NT2/D1 (cell line): ENCODE measurements around the gene ADIRF.

Source experiments
- YY1 ChIP-seq: IDR thresholded peaks from 2 replicates; pipeline ENCODE4 v1.6.1; 2011; ENCODE audit not compliant: insufficient read length, insufficient read depth
- ZNF274 ChIP-seq: IDR thresholded peaks from 2 replicates; pipeline ENCODE4 v1.6.1; 2011; ENCODE audit warnings: mild to moderate bottlenecking, low read depth, low read length

DNA sequence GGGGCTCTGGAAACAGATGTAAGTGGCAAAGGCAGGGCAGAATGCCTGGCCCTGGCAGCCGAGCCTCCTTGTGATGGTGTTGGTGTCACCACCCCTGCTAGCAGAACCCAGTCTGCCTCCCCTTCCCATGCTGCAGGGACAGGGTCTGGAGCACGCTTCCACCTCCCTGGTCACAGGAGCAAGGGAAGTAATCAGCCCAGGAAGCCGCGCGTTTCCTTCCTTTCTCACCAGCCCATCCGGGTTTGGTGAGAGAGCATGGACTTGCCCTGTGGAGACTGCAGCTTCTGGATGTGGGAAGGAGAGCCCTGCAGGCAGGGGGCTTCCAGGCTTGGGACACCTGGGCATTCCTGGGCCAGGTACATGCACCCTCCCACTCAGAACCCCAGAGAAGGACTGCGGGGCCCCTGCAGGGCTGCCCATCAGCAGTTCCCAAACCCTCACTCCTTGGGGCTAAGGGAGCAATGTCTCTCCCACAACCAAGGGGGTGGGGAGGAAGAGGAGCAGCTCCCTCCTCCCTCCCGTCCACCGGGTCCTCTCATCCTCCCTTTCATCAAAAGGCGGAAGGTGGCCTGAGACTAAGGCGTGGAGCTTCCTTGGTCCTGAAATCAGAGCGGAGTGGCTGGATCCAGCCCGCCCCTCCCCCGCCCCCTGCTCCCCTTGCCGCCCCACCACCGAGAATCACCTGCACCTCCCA is 12.6 kb upstream of the ADIRF start:
- TF ChIP-seq ZNF274 (no peak), YY1 (no peak)
